Endothelial cell of umbilical vein (primary cell): ENCODE measurements around the gene C3orf70. TPM values are rescaled to one million over a fixed set of nuclear protein-coding genes. Genes with fewer than 3 reads are reported as not detected.

Source experiments
- BruUV-seq: library from RNA; stranded (reverse); fragments of 400-500 nt; replicated peaks from 2 replicates; lab custom pipeline; 2021; lab: Mats Ljungman, UMichigan
- CTCF ChIA-PET: fragments of 300-600, 350-600 bp; sonication (Branson Sonifier 250); formaldehyde crosslinking; loops from one replicate; lab custom pipeline; 2021; ENCODE audit warnings: antibody characterized with exemption, inconsistent platforms; lab: Charles Lee
- POLR2A ChIA-PET: fragments of 300-600, 350-600 bp; sonication (Branson Sonifier 250); formaldehyde crosslinking; loops from one replicate; lab custom pipeline; 2021; ENCODE audit warnings: antibody characterized with exemption, inconsistent platforms; lab: Charles Lee
- DNase-seq: peaks from one replicate; pipeline ENCODE4 v3.0.0-alpha.2; 2011; ENCODE audit warnings: low read depth, low spot score
- FAIRE-seq: peaks from 2 replicates; lab custom pipeline; 2011; peaks lifted over from hg19 to GRCh38; lab: Jason Lieb, UNC
- H2AFZ ChIP-seq: 2 replicates; pipeline ENCODE4 v1.6.0; 2012; ENCODE audit warnings: low read depth, low read length, control low read depth, inconsistent platforms
- H3K27ac ChIP-seq: 2 replicates; pipeline ENCODE4 v1.5.1; 2011; ENCODE audit warnings: low read depth, mild to moderate bottlenecking, control low read depth, low read length, moderate library complexity; ENCODE audit not compliant: insufficient read depth
- H3K27me3 ChIP-seq, 2 experiments: 2 replicates each; pipeline versions ENCODE4 v1.6.0 to v1.6.1; 2011; ENCODE audit warnings: low read length in 2 of 2, mixed read lengths in 1 of 2; ENCODE audit not compliant: control insufficient read depth in 2 of 2, insufficient read depth in 2 of 2
- H3K36me3 ChIP-seq, 2 experiments: 2 replicates in 1 of 2; 3 replicates in 1 of 2; pipeline ENCODE4 v1.5.1; 2011; ENCODE audit warnings: low read length in 2 of 2, mild to moderate bottlenecking in 1 of 2, moderate library complexity in 1 of 2; ENCODE audit not compliant: control insufficient read depth in 2 of 2, insufficient read depth in 2 of 2; ENCODE audit errors: extremely low read depth in 1 of 2
- H3K4me1 ChIP-seq: 3 replicates; pipeline ENCODE4 v1.5.1; 2011; ENCODE audit warnings: mild to moderate bottlenecking, low read length; ENCODE audit not compliant: control insufficient read depth, insufficient read depth; ENCODE audit errors: extremely low read depth
- H3K4me2 ChIP-seq: 2 replicates; pipeline ENCODE4 v1.6.1; 2011; ENCODE audit warnings: low read length, control low read depth, mixed read lengths; ENCODE audit not compliant: insufficient read depth
- H3K4me3 ChIP-seq, 3 experiments: fragments of 200-600 bp in 1 of 3; sonication (generic), shearing (Covaris generic) in 1 of 3; replicated peaks in 1 of 3; 2 replicates each; pipeline ENCODE4 v1.5.1; 2011 to 2016; ENCODE audit warnings: control low read depth in 3 of 3, low read length in 3 of 3, mild to moderate bottlenecking in 2 of 3, inconsistent platforms in 1 of 3, low read depth in 1 of 3, moderate library complexity in 1 of 3; ENCODE audit not compliant: insufficient read depth in 1 of 3
- H3K79me2 ChIP-seq: 2 replicates; pipeline ENCODE4 v1.6.0; 2012; ENCODE audit warnings: low read length, inconsistent platforms; ENCODE audit not compliant: control insufficient read depth, insufficient read depth
- H3K9ac ChIP-seq: replicated peaks from 2 replicates; pipeline ENCODE3; 2011; ENCODE audit warnings: low read length, control low read depth; ENCODE audit not compliant: insufficient read depth; ENCODE audit errors: extremely low read depth
- H3K9me1 ChIP-seq: replicated peaks from 3 replicates; pipeline ENCODE4 v1.6.0; 2011; ENCODE audit warnings: mild to moderate bottlenecking, low read length; ENCODE audit not compliant: control insufficient read depth, insufficient read depth; ENCODE audit errors: extremely low read depth
- H3K9me3 ChIP-seq: replicated peaks from 2 replicates; pipeline ENCODE4 v1.5.1; 2012; ENCODE audit warnings: low read length, inconsistent platforms; ENCODE audit not compliant: control insufficient read depth, insufficient read depth
- H4K20me1 ChIP-seq: replicated peaks from 2 replicates; pipeline ENCODE3; 2011; ENCODE audit warnings: mild to moderate bottlenecking, low read length; ENCODE audit not compliant: control insufficient read depth, insufficient read depth; ENCODE audit errors: extremely low read depth
- CTCF ChIP-seq, 2 donors: IDR thresholded peaks; 1 replicate in 1 of 2; 2 replicates in 1 of 2; pipeline ENCODE4 v1.5.1; 2011; ENCODE audit warnings: low read length in 2 of 2, mild to moderate bottlenecking in 2 of 2, moderate library complexity in 2 of 2, control low read depth in 1 of 2, inconsistent platforms in 1 of 2, low read depth in 1 of 2; ENCODE audit not compliant: insufficient read depth in 1 of 2; ENCODE audit errors: extremely low read depth in 1 of 2
- EZH2 ChIP-seq: IDR thresholded peaks from 2 replicates; pipeline ENCODE4 v1.6.1; 2012; ENCODE audit warnings: borderline replicate concordance, low read depth, mild to moderate bottlenecking, moderate library complexity, low read length, inconsistent platforms; ENCODE audit not compliant: severe bottlenecking
- FOS ChIP-seq: IDR thresholded peaks from 2 replicates; pipeline ENCODE4 v1.6.1; 2011; ENCODE audit warnings: mild to moderate bottlenecking, low read length, moderate library complexity, borderline replicate concordance; ENCODE audit not compliant: insufficient read depth
- GATA2 ChIP-seq: IDR thresholded peaks from 2 replicates; pipeline ENCODE4 v1.7.0; 2011; ENCODE audit warnings: low read depth, mild to moderate bottlenecking, moderate library complexity, mixed read lengths, low read length; ENCODE audit not compliant: insufficient read length, insufficient read depth
- JUN ChIP-seq: IDR thresholded peaks from 2 replicates; pipeline ENCODE4 v1.6.1; 2011; ENCODE audit warnings: borderline replicate concordance, low read depth; ENCODE audit not compliant: insufficient read length, insufficient read depth
- MAX ChIP-seq: IDR thresholded peaks from 2 replicates; pipeline ENCODE4 v1.6.1; 2011; ENCODE audit not compliant: insufficient read depth, insufficient read length
- POLR2A ChIP-seq: IDR thresholded peaks from 2 replicates; pipeline ENCODE4 v1.6.1; 2012; ENCODE audit warnings: low read depth, mild to moderate bottlenecking, control low read depth, low read length
- dilution Hi-C: fragments of 300-500 bp; cut with MboI; formaldehyde crosslinking; loops from one replicate; pipeline ENCODE4 v1.15.0; 2019; ENCODE audit warnings: low sequenced_read_pairs; ENCODE audit not compliant: extremely low pct_ligation_motif_present
- intact Hi-C: fragments of 100-400 bp; cut with micrococcal nuclease; formaldehyde crosslinking; loops from one replicate; pipeline ENCODE4 v1.10.0; 2022
- polyA plus RNA-seq, 4 experiments: library from polyadenylated mRNA; depleted of rRNA in 3 of 4; stranded (reverse) in 3 of 4; unstranded in 1 of 4; fragments of >200 nt; gene quantifications; 2 replicates each; pipeline versions ENCODE4 v1.2.1 to v1.2.3, GENCODE V29; 2011 to 2012; ENCODE audit warnings: missing spikeins in 1 of 4
- total RNA-seq: library from RNA; stranded (reverse); gene quantifications from 2 replicates; pipeline ENCODE4 v1.2.3, GENCODE V29; 2021

C3orf70 gene
- total and polyA plus RNA-seq, 2 donors (not counting 3 experiments of a cell fraction or from before 2014, with no cell fraction given), result 0.08 to 0.20 TPM

- Histone ChIP-seq H3K27me3 (peaks cover 3 to 7% of the 10 kb centered on the region in 2 experiments), H3K9me3 (no peaks in the 10 kb centered on the region), H3K36me3 (no peaks in the 10 kb centered on the region), H2AFZ (no peak overlapping the region), H3K4me1 (no peaks in the 10 kb centered on the region), H4K20me1 (no peaks in the 10 kb centered on the region), H3K9ac (no peak overlapping the region), H3K27ac (no peak overlapping the region), H3K9me1 (no peaks in the 10 kb centered on the region), H3K4me3 (no peak overlapping the region), H3K79me2 (no peaks in the 10 kb centered on the region), H3K4me2 (no peak overlapping the region)
- no peak for DNase-seq
- intact Hi-C loops (no loop called here), dilution Hi-C loops (no loop called here)
- ChIA-PET CTCF (no interaction called here), POLR2A (no interaction called here)
- BruUV-seq, result no TSS peak
- TF ChIP-seq EZH2 (no peak), CTCF (IDR thresholded peaks at IDR 0.05; ENCODE audit: extremely low read depth in 1 of 2, insufficient read depth in 1 of 2, low read depth in 1 of 2, low read length in 2 of 2) (no peak), MAX (no peak), JUN (no peak), POLR2A (no peak), GATA2 (no peak), FOS (no peak)
- FAIRE-seq, result no peak
Measured at GRCh38 chr3:185087419-185087818, 65.4 kb downstream of the C3orf70 start.
